Islet precursor cell (in vitro differentiated cells): ENCODE data around the gene RPP14.

Source experiments
- DNase-seq: peaks from one replicate; pipeline ENCODE4 v3.0.0-alpha.2; 2018

The RPP14 gene

DNA sequence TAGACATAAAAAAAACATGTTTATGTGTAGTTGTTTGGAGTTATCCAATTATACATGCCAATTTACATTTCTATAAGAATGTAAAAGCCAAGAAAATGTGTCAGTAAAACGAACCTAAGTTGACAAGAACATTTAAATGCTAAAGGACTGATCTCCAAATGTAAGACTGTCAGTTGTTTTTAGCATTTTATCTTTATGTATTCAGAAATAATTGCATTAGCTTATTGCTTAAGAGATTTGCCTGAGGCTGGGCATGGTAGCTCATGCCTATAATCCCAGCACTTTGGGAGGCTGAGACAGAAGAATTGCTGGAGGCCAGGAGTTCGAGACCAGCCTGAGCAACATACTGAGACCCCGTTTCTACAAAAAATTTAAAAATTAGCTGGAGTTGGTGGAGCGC, 53.6 kb downstream of the RPP14 start:
- DNase-seq = no peak

DNA sequence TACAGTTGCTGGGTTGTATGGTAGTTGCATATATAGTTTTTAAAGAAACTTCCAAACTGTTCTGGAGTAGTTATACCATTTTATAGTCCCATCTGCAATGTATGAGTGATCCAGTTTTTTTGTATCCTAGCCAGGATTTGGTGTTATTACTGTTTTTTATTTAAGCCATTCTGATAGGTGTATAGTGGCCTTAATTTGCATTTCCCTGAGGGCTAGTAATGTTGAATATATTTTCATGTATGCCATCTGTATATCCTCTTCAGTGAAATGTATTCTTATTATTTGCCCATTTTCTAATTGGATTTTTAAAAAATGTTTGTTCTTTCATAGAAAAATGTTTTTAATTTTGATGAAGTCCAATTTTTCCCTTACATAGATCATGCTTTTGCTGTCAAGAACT, 55.8 kb downstream of the RPP14 start:
- DNase-seq = no peak

DNA sequence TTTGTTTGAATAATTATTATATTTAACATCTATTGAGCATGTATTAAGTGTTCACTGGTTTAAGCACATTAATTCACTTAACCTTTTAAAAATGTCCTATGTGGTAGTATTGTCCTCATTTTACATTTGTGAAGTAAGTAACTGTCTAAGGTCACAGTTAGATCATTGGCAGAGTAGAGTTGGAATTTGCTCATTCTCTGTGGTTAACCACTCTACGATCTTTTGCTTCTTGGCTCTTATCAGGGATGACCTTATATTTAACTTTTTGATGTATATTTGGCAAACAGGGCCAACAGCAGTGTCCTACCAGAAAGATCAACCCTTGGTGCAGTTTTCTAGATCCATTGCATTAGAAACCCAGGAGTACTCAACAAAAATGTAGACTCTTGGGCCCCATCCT, 60.7 kb downstream of the RPP14 start:
- no peak for DNase-seq

DNA sequence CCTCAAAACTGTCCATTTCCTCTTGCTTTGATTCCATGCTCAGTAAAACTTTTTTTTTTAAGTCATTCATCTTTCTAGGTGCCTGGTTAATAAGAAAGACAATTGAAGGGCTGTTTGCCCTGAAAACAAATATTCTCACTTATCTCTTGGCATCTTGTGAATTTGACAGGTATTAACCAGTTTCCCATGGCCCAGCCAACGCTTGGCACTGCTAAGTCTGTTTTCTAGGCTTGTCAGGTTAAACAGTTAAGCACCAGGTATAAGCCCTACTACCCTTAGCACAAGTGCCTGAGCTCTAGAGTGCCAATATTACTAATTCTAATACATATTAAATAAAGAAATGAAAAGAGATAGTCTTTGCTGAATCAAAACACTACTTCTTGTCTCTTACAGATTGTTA, 63.0 kb downstream of the RPP14 start:
- DNase-seq = no peak
